ENCODE results near the gene IDH2.

Gene IDH2

DNA sequence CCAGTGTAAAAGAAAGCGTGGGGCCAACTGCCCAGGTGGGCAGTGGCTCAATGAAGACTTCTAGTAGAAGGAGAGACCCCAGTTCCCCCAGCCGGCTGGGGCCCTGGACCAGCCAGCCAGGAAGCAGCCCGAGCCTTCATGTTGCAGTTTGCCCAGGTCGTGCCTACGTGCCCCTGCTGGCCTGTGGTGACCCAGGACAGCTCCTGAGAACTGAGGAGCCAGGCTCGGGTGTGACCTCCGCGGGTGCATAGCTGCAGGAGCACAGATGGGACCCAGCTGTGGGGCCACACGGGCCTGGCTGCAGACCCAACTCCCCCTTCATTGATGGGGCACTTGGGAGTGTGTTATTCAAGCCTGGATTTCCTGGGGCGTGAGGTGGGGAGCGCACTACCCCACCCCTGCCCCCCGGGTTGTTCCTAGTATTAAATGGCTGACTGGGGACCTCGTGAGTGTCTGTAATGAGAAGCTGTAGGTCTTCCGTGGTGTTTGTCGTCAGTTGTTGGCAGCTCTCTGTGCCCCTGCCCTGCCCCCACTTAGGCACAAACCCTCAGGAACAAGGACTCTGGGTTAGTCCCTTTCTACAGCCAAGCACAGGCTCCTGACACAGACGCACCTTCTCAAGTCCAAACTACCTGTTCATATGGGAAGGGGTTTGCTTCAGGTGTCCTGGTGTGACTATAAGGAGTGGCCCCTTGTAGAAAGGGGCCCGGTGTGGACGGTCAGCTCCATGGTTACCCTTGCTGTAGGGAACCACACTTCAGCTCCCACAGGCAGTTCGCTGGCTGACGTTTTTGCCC lies 39.1 kb downstream of the IDH2 start:
- ATAC-seq = no peak

DNA sequence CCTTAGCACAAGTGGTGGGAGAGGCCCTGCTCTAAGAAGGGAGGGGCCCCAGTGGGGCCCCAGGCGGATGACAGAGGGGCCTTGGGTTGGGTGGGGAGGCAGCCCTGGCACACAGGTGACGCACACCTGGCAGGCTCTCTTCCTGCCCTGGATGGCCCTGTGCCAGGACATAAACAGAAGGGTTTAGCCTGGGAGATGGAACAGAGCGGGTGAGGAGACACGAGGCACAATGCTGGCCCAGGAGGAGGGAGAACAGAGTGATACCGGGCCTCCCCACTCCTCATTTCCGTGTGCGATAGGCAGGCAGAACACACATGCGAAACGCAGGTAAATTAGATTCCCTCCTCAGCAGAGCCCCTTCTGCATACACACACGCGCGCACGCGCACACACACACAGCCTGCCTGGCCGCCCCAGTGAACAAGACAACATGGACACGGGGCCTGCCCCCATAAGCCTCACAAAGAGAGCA lies 39.8 kb downstream of the IDH2 start:
- no peak for ATAC-seq

DNA sequence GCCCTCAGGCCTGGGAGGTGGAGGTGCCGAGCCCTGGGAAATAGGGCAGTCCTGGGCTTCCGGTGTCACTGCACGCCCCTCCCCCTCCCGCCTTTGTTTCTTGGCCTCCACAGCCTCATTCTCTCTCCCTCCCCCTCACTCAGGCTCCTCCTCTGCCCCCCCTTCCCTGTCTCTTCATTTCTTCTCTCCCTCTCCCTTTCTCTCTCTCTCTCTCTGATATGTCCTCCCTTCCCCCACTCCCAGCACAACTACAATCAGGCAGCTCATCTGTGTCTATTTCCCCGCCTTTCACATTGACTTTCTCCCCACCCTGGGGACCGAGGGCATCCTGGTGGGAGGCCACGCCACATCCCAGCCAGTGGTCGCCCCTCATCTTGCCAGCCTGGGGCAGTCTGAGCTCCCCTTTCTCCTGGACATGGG lies 40.2 kb downstream of the IDH2 start:
- ATAC-seq = peak in 1 of 2 donors; percentile 25

DNA sequence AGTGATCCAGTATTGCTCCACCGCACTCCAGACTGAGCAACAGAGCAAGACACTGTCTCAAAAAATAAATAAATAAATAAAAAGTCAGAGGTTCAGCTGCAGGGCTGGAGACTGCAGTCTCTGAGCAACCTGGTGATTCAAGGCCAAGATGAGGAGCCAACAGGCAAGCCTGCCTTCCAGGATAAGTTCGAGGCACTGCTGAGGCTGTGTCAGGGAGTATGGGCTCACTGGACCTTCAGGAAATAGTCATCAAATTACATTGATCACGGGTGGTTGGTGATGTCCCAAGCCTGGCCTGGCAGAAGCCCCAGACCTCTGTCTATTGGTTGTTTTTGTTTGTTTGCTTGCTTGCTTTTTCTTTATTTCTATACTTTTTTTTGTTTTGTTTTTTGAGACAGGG lies 41.5 kb downstream of the IDH2 start:
- ATAC-seq = no peak

DNA sequence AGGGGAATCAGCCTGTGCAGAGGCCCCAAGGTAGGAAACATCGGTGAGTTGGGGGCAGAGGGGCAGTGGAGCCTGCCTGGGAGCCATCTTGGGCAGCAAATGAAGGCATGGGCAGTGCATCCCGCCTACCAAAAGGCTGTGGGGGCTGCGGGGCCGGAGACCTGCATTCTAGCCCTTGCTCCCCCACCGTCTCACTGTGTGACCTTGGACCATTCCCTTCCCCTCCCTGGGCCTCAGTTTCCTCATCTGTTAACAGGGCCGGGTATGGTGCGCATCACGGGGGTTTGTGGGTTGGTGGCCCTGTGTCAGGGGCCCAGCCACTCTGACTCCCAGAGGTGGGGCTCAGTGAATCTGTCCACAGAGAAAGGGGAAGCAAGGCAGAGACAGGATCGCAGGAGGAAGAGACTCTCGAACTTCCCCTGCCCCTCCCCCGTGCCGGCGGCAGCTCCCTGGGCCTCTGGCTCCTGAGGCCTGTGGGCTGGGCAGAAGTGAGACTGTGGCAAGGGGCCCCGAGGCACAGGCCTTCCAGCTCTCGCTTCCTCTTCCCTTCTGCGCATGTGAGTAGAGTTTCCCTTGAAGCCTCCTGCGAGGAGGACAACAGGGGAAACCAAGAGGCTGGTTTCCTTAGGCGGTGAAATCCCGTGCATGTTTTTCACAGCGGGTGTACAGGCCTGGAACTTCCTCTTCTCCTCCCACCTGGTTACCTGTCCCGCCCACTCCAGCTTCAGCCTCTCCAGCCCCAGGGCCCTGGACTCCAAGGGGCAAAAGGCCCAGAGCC lies 42.9 kb downstream of the IDH2 start:
- ATAC-seq = peak; percentile 85 to 89

DNA sequence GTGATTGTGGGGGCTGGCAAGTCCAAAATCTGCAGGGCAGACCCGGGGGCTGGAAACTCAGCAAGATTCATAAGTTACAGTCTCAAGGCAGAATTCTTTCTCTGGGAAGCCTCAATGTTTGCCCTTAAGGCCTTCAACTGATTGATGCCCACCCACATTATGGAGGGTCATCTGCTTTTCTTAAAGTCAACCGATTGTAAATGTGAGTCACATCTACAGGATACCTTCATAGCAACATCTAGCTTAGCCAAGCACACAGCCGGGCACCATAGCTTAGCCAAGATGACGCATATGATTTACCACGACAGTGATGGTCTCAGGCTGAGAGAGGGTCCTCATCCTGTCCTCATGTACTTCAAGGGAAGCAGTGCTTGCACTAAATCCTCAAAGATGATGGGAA lies 43.5 kb downstream of the IDH2 start:
- no peak for ATAC-seq

DNA sequence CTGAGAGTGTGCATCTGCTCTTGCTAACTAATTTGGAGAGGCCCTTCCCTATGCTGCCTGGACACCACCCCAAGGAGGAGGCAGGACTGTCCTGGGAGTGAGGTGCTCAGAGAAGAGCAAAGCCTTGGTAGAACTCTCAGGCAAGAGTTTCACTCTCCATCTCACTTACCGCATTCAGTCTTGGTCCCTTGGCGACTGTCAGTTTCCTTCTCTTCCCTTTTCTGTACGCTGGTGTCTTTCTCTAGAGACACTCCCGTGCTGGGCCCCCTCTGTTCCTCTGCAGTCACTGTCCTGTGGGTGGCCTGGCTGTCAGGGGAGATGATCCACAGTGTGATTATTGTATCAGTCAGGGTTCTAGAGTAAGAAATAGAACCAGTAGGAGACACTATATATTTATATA lies 44.0 kb downstream of the IDH2 start:
- no peak for ATAC-seq

DNA sequence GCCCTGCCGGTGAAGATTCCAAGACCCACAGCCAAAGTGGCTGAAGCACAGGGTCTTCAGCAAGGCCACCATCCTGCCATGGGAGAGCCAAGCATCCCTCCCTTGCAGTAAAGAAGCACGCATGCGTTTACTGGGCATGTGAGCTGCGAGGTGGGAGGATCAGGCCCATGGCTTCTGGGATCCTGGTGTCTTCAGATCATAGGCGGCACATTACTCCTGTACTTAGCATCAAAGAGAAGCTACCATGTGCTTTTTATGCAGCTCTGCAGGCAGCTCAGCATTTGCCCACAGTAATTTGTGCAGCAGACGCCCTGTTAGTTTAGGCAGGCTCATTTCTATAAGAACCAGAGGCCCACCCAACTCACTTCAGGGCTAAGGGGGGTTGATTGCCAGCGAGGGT lies 45.7 kb downstream of the IDH2 start:
- ATAC-seq = no peak

DNA sequence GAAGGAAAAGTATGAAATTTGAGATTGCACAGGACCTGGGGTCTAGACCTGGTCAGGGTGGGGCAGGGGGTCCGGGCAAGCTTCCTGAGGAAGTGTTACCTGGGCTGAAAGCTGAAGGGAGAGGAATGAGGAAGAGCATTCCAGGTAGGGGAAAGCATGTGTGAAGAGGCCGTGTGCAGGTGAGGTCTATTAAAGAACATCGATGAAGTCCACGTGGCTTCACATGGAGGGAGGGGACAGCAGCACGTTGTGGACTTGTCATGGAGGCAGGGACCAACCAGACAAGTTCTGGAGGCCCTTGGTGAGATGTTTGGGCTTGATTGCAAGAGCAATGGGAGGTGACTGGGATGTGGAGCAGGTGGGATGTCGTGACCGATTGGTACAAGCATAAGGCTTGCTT lies 47.1 kb downstream of the IDH2 start:
- ATAC-seq = no peak

DNA sequence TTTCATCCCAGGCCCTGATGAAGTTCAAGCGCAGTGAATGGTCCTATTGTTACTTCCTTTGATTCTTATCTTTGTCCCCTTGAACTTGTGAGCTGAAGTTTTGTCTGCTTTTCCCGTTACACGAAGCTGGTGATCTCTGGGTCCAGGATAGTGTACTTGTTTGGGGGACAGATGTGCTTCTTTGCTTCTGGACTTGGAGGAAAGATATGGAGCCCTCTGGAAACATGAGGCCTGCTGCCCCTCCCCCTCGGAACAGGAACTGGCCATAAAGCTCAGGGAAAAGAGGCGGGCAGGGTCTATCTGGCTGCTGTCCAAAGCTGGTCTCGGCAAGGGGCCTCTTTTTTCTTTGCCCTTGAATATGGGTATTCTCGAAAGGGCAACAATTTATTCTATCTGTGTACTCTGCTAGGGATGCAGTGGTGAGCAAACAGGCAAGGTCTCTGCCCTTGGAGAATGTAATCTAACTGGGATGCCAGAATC lies 47.6 kb downstream of the IDH2 start:
- ATAC-seq = no peak

DNA sequence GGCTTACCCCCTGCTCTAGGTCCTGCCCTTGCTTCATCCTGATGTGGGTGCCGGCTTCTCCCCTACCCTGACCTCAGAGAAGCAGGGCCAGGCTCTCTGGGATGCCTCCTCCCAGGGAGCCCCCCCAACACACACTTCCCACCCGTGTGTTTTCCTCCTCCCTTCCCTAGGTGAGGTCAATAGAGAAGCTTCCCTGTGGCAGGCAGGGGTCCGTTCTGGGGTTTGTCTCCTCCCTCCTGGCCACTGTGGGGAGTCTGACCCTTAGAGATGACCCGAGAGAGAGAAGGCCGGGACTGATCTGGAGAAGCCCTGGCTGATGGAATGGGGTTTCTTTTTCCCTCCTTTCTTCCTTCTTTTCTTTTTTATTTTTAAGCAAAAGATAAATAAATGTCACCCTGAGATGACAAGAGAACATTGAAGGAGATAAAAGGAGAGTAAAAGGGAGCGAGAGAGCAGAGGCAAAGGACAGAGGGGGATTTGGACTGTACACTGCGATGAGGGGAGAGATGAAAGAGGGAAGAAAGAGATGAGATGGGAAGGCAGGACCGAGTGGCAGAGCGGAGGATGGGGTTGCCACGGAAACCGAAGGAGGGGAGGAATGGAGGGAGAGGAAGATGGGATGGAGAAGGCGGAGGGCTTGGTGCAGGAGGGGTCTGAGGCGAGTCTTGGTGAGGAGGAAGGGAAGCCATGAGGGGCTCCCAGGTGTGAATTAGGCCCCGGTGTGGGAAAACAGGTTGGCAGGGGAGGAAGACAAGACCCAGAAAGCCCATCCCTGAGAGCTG lies 48.4 kb downstream of the IDH2 start:
- no peak for ATAC-seq

DNA sequence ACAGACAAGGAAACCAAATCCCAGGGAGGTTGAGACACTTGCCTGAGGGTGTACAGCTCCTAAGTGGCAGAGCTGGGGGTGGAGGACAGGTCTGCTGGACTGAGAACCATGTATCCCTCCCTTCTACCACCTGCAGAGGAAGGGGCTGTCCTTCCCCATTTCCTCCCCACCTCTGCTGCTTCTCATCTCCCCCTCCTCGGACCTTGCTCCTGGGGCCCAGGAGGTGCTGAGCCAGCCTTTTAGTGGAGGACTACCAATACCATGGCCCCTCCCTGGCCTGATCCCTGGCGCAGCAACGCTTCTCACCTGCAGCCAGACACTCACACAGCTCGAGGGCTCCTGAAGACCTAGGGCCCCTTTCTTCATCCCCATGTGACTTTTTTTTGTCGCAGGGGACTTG lies 50.4 kb downstream of the IDH2 start:
- ATAC-seq = no peak

DNA sequence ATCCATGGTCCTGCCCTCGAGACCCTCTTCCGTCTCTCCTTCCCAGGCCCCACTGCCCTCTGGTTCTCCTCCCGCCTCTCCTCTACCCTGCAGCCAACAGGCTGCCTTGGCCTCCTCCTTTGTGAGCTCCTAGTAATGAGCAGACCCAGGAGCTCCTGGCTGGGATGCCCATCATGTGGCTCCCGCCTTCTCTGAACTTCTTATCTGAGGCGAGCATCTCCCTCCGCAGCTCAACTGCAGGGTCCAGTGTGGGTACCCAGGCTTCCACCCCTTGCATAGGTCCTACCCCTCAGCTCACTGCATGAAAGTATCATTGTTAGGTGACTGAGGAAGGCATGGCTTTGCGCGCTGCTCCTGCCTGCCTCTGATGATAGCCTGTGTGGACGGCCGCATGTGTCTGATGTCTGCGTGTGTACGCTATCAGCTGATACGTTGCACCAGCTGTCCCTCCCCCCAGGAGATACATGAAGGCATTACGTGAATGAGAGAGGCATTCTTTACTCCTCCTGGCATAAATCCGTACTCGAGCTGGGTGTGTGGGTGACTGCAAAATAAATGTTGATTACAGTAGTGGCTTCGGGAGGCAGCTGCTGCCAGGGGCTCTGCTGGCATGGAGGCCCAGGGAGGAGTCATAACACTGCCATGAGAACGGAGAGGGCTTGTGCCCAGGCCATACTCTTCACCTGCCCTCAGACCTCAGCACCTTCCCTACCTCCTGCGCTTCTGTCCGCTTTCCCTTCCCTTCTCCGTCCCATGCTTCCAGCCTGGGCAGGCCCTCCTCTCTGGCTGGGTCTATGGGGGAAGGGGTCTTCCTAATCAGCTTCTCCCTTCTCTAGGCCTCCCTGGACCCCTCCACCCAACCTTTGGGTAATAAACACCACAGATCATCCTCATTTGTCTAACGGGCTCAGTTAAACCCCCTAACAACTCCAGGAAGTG lies 52.3 kb downstream of the IDH2 start:
- ATAC-seq = no peak

DNA sequence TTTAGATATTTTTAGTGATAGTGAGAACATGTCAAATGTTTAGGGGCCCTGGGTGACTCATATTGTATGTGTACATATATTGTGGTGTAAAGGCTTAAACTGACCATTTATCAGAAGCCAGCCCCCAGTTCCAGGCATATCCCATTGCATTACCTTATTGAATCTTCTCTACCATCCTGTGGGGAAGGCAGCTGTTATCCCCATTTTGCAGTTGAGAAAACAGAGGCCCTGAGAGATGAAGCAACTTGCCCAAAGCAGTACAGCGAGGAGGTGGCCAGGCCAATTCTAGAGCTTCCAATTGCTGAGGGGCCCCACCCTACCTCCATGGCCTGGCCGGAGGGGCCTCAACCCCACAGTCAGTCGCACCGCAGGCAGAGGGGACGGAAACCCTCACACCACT lies 53.2 kb downstream of the IDH2 start:
- no peak for ATAC-seq

DNA sequence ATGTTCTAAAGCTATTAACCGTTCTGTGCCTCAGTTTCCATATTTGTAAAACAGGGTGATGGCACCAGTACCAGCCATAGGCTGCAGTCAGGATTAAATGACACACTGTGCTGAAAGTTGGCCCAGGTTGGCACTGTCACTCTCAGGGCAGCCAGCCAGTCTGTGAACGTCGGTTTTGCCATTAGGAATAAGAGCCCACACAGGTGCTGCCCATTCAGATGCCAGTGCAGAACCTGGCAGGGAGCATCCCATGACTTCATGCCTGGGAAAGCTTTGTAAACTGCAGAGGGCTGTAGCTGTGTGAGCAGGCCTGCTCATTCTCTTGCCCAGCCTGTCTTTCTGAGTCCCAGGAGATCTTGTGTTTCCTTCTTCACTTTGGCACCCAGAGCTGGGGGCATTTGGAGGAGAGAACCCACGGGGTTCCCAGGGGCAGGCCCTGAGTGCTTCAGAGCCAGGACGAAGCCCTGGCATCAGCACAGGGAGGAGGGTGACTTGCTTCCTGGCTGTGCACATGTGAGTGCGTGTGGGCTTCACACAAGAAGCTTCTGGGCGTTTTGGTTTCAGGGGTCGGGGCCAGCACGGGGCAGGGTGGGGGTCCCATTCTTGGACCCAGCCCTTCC lies 54.2 kb downstream of the IDH2 start:
- no peak for ATAC-seq

DNA sequence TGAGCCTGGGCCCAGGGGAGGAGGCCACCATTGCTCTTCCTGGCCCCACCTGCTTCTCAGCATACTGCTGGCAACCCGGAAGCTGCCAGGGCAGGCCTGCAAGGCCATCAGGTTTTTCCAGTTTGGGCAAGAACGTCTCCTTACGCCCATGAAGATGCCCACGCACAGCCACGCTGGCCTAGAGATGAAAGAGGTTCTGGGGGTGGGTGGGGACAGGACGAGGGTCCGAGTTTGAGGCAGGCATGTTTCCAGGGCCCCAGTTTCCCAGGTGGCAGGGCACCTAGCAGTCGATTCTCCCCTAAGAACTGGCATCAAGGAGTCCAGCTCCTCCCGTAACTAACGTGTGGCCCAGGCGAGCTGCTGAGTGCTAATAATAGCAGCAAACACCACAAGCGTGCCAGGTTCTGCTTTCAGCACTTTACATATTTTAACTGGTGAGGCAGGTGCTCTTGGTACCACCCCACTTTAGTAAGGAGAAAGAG lies 55.3 kb downstream of the IDH2 start:
- no peak for ATAC-seq

DNA sequence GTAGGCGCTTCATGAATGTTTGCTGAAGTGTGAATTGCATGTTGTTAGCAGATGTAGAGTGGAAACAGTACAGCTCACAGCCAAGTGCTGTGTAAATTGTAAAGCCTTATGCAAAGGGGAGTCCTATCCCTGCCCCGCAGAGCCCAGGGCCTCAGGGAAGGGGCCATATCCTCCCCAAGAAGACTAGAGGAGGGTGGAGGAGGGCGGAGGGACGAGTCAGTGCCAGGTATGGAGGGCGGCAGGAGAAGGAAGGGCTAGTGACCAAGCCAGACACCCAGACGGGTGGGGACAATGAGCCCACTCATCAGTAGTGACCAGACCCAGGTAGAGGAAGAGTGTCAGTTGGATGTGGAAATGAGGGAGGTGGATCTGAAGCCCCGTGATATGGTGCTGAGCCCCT lies 56.0 kb downstream of the IDH2 start:
- ATAC-seq = no peak

DNA sequence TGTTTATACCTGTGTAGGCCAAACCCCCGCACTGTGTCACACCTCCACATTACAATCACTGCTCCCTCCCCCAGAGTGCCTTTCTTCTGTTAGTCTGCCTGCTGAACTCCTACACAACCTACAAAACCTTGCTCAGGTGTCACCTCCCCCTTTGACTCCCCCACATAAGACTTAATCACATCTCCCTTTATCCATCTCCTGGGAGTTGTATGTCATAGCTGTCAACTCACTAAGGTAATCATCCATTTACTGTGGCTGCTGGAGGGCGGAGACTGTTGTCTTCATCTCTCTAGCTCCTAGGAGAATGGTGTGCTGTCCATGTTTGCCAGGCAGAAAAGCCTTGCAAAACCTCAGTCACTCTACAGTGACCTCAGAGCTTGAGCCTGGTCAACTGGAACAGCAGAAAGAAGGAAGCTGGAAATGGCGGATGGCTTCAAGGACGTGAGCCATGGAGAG lies 57.3 kb downstream of the IDH2 start:
- ATAC-seq = no peak

DNA sequence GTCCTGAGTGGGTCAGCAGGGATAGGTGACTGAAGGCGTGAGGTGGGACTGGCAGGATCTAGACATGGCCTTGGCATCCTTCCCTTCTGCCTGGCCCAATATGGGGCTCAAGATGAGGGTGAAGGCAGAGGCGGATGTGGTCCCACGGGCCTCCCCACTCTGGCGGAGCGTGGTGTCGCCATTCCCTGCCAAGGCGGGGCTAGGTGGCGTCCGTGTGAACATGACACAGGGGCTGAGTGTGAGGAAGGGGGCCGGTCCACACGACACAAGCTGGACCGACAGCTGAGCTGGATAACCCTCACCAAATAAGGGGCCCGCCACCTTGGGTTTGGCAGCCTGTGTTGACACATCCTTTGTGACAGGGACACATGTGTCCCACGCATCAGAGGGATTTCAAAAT lies 58.1 kb downstream of the IDH2 start:
- ATAC-seq = no peak

DNA sequence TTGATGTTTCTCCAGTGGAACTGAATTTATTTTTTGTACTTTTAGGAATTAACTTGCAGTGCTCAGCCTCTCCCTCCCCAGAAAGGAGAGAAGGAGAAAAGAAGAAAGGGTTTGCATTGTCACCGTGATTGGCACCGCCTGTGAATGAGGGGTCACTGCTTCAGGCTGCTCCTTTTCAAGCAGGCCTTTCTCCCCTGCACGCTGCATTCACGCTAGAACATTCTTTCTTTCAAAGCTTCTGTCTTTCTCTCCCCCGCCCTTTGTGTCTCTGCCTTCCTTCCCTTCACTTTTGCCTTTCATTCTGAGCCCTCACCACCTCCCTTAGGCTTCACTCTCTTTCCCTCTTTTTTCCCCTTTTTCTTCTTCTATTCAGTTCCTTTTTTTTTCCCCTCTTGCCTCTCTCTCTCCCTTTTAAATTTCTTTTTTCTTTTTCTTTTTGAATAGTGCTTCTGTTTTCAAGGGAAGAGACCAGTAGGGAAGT lies 58.7 kb downstream of the IDH2 start:
- no peak for ATAC-seq

Measured in activated CD4-positive, CD25-positive, alpha-beta regulatory T cell treated with anti-CD3 and anti-CD28 coated beads, Interleukin-2, amount 50 U/mL, for 24 hours (primary cell).